Right lobe of liver (tissue), 6 donors: Measurements from ENCODE around the gene PPP4R2. TPM values are rescaled to one million over a fixed set of nuclear protein-coding genes. Genes with fewer than 3 reads are reported as not detected.

ENCODE experiments used
- ATAC-seq, 4 donors: fragments of 200-7000 bp; cut with Tn5 transposase; one replicate each; pipeline ENCODE4 v1.9.1; 2020; ENCODE audit warnings: mild to moderate bottlenecking in 4 of 4, moderate library complexity in 4 of 4
- DNase-seq, 3 donors: peaks; one replicate each; pipeline ENCODE4 v3.0.0-alpha.2; 2020
- H3K27ac ChIP-seq, 3 donors: fragments of 200-600 bp; one replicate each; pipeline ENCODE4 v1.8.0; 2022
- H3K27me3 ChIP-seq, 2 donors: fragments of 200-600 bp; one replicate each; pipeline ENCODE4 v1.8.0; 2022
- H3K36me3 ChIP-seq, 4 donors: fragments of 200-600 bp; sonication (generic) in 1 of 4; one replicate each; pipeline versions ENCODE4 v1.5.1 to v1.8.0; 2017 to 2022; ENCODE audit warnings: control low read depth in 1 of 4
- H3K4me1 ChIP-seq, 4 donors: fragments of 200-600 bp; sonication (generic) in 1 of 4; one replicate each; pipeline versions ENCODE4 v1.5.1 to v1.8.0; 2017 to 2022; ENCODE audit warnings: control low read depth in 1 of 4
- H3K4me3 ChIP-seq, 3 donors: fragments of 200-600 bp; one replicate each; pipeline ENCODE4 v1.8.0; 2022
- H3K9me3 ChIP-seq, 4 donors: fragments of 200-600 bp; sonication (generic) in 1 of 4; one replicate each; pipeline versions ENCODE4 v1.5.1 to v1.8.0; 2017 to 2022; ENCODE audit warnings: control low read depth in 1 of 4
- POLR2A ChIP-seq: fragments of 450-650 bp; IDR thresholded peaks from one replicate; pipeline ENCODE4 v1.6.1; 2017; ENCODE audit warnings: antibody characterized with exemption, mild to moderate bottlenecking
- WGBS: methylation state at CpG from one replicate; pipeline ENCODE4 v1.1.6; 2018; ENCODE audit warnings: low coverage, low lambda C conversion rate; ENCODE audit not compliant: insufficient coverage; ENCODE audit errors: missing lambda C conversion rate; 5-methylcytosine and 5-hydroxymethylcytosine counted together
- intact Hi-C, 2 donors: fragments of 100-400 bp; cut with DNase I; formaldehyde crosslinking; loops; one replicate each; pipeline versions ENCODE4 v1.11.2 to v1.14.1; 2022
- small RNA-seq, 2 experiments: library from RNA; depleted of rRNA; stranded (forward); fragments of <200 nt; gene quantifications; one replicate each; pipeline ENCODE3, GENCODE V24; 2016
- total RNA-seq, 6 experiments: library from RNA; depleted of rRNA in 2 of 6; stranded (reverse); fragments of >200 nt in 2 of 6; fragmentation: NEBNext Ultra II Directional in 3 of 6; extraction: Animal tissue kit (Norgen Biotek cat#: 25700) in 3 of 6; gene quantifications; one replicate each; pipeline versions ENCODE4 v1.1.0 to v1.2.4, GENCODE V29; 2016 to 2023
- TF ChIP-seq, protein P1 (sequence below), 4 donors: fragments of 200-600 bp in 3 of 4; fragments of 450-650 bp in 1 of 4; IDR thresholded peaks; one replicate each; pipeline versions ENCODE4 v1.5.1 to v1.8.0; 2016 to 2022; ENCODE audit warnings: antibody characterized with exemption in 4 of 4, mild to moderate bottlenecking in 2 of 4
- donor health status: DM: no; HTN: yes; CAD: no.
- donor health status: DM: no; HTN: no; CAD: no.
- donor health status: DM: no; HTN: no; CAD: no.
- donor health status: DM: no; HTN: yes; CAD: no.
- donor health status: DM: no; HTN: yes; CAD: no.

Gene PPP4R2
- total RNA-seq, 6 experiments from 2014 or later = 23.7 to 56.1 (median 42.3) TPM

DNA sequence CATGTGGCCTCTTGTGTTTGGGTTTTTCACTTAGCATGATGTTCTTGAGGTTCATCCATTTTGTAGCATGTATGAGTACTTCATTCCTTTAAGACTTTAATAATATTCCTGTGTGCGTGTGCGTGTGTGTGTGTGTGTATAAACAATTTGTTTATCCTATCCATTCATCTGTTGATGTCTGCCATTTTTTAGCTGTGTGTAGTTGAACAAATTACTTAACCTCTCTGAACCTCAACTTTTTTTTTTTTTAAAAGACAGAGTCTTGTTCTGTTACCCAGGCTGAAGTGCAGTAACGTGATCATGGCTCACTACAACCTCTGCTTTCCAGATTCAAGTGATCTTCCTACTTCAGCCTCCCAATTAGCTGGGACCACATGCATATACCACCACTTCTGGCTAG, 112.1 kb downstream of the PPP4R2 start:
- 75% methylated on average over 3 of the region's 3 CpGs for WGBS
- intact Hi-C loops = loop anchor here (5.0 to 10.0 kb wide), 2 partner anchors 326 to 384 kb away; no protein-coding TSS in a partner anchor
- TF ChIP-seq POLR2A = no peak
- TF ChIP-seq, protein P1, sequence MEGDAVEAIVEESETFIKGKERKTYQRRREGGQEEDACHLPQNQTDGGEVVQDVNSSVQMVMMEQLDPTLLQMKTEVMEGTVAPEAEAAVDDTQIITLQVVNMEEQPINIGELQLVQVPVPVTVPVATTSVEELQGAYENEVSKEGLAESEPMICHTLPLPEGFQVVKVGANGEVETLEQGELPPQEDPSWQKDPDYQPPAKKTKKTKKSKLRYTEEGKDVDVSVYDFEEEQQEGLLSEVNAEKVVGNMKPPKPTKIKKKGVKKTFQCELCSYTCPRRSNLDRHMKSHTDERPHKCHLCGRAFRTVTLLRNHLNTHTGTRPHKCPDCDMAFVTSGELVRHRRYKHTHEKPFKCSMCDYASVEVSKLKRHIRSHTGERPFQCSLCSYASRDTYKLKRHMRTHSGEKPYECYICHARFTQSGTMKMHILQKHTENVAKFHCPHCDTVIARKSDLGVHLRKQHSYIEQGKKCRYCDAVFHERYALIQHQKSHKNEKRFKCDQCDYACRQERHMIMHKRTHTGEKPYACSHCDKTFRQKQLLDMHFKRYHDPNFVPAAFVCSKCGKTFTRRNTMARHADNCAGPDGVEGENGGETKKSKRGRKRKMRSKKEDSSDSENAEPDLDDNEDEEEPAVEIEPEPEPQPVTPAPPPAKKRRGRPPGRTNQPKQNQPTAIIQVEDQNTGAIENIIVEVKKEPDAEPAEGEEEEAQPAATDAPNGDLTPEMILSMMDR (IDR thresholded peaks at IDR 0.05) = no peak

DNA sequence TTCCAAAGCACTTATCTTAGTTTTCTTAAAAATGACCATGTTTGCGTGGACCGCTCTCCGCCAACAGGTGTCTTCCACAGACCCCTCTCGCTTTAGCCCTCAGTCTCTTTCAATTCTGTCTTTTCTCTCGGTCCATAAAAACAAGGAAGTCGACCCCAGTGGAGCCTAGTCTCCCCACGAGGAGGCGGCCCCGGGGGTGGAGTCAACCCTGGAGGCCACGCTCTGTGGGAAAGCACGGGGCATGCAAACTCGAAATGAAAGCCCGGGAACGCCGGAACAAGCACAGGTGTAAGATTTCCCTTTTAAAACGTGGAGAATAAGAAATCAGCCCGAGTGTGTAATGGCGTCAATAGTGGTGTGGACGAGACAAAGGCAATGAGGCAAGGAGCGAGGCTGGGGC, 113.9 kb downstream of the PPP4R2 start:
- H3K4me1 ChIP-seq = no peaks in the 10 kb centered on the region
- H3K4me3 ChIP-seq = no peak overlapping the region
- intact Hi-C loops = no loop called here
- H3K27ac ChIP-seq = no peak overlapping the region
- H3K9me3 ChIP-seq = no peaks in the 10 kb centered on the region
- no peak for ATAC-seq
- TF ChIP-seq POLR2A = no peak
- TF ChIP-seq, protein P1 (IDR thresholded peaks at IDR 0.05) = no peak
- H3K27me3 ChIP-seq = no peaks in the 10 kb centered on the region
- no peak for DNase-seq
- no peaks in the 10 kb centered on the region for H3K36me3 ChIP-seq
- 73% methylated on average over 20 of the region's 20 CpGs for WGBS

More for the DNA sequence above, 112.1 kb downstream of the PPP4R2 start:
- Histone ChIP-seq H3K27me3 (no peaks in the 10 kb centered on the region), H3K9me3 (no peaks in the 10 kb centered on the region), H3K4me3 (no peak overlapping the region), H3K36me3 (no peaks in the 10 kb centered on the region), H3K4me1 (no peaks in the 10 kb centered on the region), H3K27ac (no peak overlapping the region)
- DNase-seq (no peak), ATAC-seq (no peak)

DNA sequence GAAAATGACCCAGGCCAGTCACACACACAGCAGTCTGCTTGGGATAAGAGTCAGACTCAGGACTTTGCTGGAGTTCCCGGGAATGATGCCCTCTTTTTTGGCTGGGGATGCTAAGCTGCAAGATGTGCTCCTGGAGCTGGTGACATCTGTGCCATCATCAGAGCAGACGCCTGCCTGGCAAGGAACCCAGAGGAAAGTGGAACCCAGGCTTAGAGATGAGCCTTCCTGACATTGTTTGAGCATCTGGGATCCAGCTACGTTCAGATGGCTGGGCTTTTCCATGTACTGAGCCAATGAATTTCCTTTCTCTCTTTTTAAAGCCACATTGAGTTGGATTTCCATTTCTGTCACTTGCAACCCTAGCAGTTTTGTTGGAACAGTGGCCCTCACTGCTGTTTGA, 118.1 kb downstream of the PPP4R2 start:
- H3K36me3 ChIP-seq = no peaks in the 10 kb centered on the region
- intact Hi-C loops = no loop called here
- no peak overlapping the region for H3K27ac ChIP-seq
- H3K27me3 ChIP-seq = no peaks in the 10 kb centered on the region
- no peak for DNase-seq
- no peaks in the 10 kb centered on the region for H3K9me3 ChIP-seq
- ATAC-seq = no peak
- no CpG with 5 or more reads among the region's 3 CpGs for WGBS
- H3K4me3 ChIP-seq = no peak overlapping the region
- no peaks in the 10 kb centered on the region for H3K4me1 ChIP-seq
- TF ChIP-seq, protein P1 (IDR thresholded peaks at IDR 0.05) = no peak
- TF ChIP-seq POLR2A = no peak

DNA sequence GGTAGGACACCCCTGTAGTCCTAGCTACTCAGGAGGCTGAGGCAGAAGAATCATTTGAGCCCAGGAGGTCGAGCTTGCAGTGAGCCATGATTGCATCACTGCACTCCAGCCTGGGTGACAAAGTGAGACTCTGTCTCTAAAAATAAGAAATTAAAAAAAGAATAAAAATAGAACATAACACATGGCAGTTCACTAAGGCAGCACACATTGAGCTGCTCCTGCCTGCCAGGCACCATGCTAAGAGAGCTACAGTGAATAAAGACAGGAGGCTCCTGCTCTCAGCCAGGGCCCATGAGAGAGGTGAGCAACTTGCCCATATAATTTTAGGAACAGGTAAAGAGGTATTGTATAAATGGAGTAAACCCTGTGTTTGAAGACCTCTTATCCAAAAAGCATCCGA, 119.2 kb downstream of the PPP4R2 start:
- 65% methylated on average over 2 of the region's 2 CpGs for WGBS
- intact Hi-C loops = no loop called here
- Histone ChIP-seq H3K9me3 (no peaks in the 10 kb centered on the region), H3K4me3 (no peak overlapping the region), H3K4me1 (no peaks in the 10 kb centered on the region), H3K27me3 (no peaks in the 10 kb centered on the region), H3K27ac (no peak overlapping the region), H3K36me3 (no peaks in the 10 kb centered on the region)
- TF ChIP-seq POLR2A = no peak
- TF ChIP-seq, protein P1 (IDR thresholded peaks at IDR 0.05) = no peak
- no peak for DNase-seq
- no peak for ATAC-seq

Small RNA genes lying within 50 kb of the gene (small RNA-seq; reads per million reads assigned to genes)
- gene RNU2-64P (0.39 reads per million in 2 experiments), gene RNU6-557P (0 reads per million in 2 experiments), gene RNU7-19P (0 reads per million in 2 experiments)

Other genes with a start within 250 kb of the PPP4R2 start
- gene SHQ1, start 148.4 kb upstream of the PPP4R2 start, total RNA-seq = 1 to 10 TPM; 5.1 to 9.9 (median 7.9) TPM
- gene GXYLT2, start 108.8 kb upstream of the PPP4R2 start, total RNA-seq = under 1 TPM in 5 of 6 experiments, not detected in 1; 0.06 to 0.69 (median 0.12) TPM
- 1 to 10 TPM; 1.5 to 3.8 (median 1.7) TPM for gene EBLN2, start 64.8 kb downstream of the PPP4R2 start, total RNA-seq